Thyroid gland (tissue), 4 donors: ENCODE measurements around the gene PRKCA.

ENCODE experiments used
- CTCF ChIP-seq, 6 experiments: fragments of 200-600 bp in 3 of 6; fragments of 450-650 bp in 3 of 6; sonication (generic) in 3 of 6; IDR thresholded peaks; one replicate each; pipeline ENCODE4 v1.5.1; 2016 to 2019; ENCODE audit warnings: antibody characterized with exemption in 6 of 6, mild to moderate bottlenecking in 2 of 6, inconsistent platforms in 1 of 6, moderate library complexity in 1 of 6
- POLR2A ChIP-seq, 2 donors: fragments of 450-650 bp; IDR thresholded peaks; one replicate each; pipeline ENCODE4 v1.6.1; 2017; ENCODE audit warnings: antibody characterized with exemption in 2 of 2, mild to moderate bottlenecking in 2 of 2, moderate library complexity in 1 of 2

GRCh38 chr17:66519154-66519553 lies 216.7 kb downstream of the PRKCA start:
- no peak for TF ChIP-seq CTCF (IDR thresholded peaks at IDR 0.05)
- no peak for TF ChIP-seq POLR2A (IDR thresholded peaks at IDR 0.05)
